Spleen (tissue), 7 donors: Measurements from ENCODE around the gene PTPRT.

Experiments
- POLR2A ChIP-seq, 3 donors: fragments of 450-650 bp; IDR thresholded peaks; one replicate each; pipeline ENCODE4 v1.5.1; 2017; ENCODE audit warnings: antibody characterized with exemption in 3 of 3, mild to moderate bottlenecking in 1 of 3
- TF ChIP-seq, protein P1 (sequence below), 11 experiments: fragments of 200-600 bp in 7 of 11; fragments of 450-650 bp in 4 of 11; sonication (generic) in 4 of 11; IDR thresholded peaks in 8 of 11; conservative IDR thresholded peaks in 3 of 11; 1 replicate in 7 of 11; 2 replicates in 4 of 11; pipeline versions ENCODE4 v1.4.0 to v1.8.0; 2016 to 2021; ENCODE audit warnings: antibody characterized with exemption in 11 of 11, inconsistent platforms in 4 of 11, mild to moderate bottlenecking in 1 of 11
- donor health status: DM: no; HTN: no; CAD: no; lungs with moderate emphysema.
- donor health status: DM: no; HTN: no; CAD: no.
- donor health status: DM: no; HTN: no; CAD: no.

DNA sequence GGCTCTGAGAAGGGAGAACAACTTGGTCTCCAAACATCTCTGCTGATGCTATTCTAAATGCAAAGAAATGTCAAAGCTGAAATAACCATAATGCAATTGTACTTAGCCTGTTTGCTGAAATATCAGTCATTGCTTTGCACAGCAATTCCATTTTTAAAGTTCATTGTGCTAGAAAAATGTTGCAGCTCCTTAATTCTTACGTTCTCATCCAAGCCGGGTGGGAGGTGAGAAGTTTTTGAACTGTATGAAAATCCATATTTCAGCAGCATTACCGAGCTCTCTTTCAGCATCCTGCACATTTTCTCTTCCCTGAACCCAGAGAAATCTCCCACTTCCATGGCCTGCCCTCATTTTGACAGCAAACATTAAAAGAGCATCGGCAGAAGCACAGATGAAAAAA, 630.0 kb downstream of the PTPRT start:
- TF ChIP-seq POLR2A (IDR thresholded peaks at IDR 0.05): no peak
- TF ChIP-seq, protein P1, sequence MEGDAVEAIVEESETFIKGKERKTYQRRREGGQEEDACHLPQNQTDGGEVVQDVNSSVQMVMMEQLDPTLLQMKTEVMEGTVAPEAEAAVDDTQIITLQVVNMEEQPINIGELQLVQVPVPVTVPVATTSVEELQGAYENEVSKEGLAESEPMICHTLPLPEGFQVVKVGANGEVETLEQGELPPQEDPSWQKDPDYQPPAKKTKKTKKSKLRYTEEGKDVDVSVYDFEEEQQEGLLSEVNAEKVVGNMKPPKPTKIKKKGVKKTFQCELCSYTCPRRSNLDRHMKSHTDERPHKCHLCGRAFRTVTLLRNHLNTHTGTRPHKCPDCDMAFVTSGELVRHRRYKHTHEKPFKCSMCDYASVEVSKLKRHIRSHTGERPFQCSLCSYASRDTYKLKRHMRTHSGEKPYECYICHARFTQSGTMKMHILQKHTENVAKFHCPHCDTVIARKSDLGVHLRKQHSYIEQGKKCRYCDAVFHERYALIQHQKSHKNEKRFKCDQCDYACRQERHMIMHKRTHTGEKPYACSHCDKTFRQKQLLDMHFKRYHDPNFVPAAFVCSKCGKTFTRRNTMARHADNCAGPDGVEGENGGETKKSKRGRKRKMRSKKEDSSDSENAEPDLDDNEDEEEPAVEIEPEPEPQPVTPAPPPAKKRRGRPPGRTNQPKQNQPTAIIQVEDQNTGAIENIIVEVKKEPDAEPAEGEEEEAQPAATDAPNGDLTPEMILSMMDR (IDR thresholded peaks at IDR 0.05 in 8 of 11, conservative IDR thresholded peaks at IDR 0.05 in 3 of 11): no peak
